Stimulated activated CD8-positive, alpha-beta memory T cell treated with anti-CD3 and anti-CD28 coated beads, Interleukin-15, amount 100 ng/mL, for 24 hours (primary cell): ENCODE measurements around the gene THG1L.
"Not testable (repeated sequence)": the region's sequence is repeated elsewhere in the genome, so short reads cannot be mapped to it uniquely, and the experiment has no call there.

Source experiments
- DNase-seq: peaks from one replicate; pipeline ENCODE4 v3.0.0-alpha.2; 2020; ENCODE audit warnings: low read depth

The THG1L gene

DNA sequence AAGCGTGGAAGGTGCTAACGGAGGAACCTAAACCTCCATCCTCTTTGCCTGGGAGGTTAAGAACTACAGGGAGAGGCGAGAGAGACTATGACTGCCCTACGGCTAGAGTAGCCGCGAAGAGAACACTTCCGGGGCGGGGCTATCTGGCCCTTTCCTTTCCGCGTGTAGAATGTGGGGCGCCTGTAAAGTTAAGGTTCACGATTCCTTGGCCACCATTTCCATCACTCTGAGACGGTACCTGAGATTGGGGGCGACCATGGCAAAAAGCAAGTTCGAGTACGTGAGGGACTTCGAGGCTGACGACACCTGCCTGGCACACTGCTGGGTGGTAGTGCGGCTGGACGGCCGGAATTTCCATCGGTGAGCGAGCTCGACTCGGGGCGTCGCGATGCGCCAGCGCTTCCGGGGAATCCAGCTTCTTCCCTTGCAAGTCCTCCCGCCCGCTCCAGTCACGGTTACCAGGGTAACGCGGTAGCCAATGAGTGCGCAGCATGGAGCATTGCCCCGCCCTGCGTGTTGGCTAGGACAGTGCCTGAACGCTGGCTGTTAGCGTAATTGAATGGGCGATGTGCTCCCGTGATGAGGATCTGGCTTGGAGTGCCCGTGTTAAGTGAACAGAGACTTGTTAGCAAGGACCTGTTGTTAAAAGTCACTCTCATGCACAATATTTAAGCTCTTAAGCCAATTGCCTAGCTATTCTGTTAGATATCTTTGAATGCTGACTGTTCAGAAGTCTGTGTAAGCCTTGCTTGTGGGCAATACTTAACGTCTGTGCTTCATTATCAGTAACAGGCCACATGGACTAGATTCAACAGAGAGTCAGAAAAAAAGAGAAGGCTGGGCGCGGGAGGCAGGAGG lies at the start of gene THG1L:
Gene THG1L, plus strand, starts transcription at position 149 of the 858 bp plus-strand sequence. Its CDS starts 21 bp downstream, at position 170.
- DNase-seq: peak; percentile 96

DNA sequence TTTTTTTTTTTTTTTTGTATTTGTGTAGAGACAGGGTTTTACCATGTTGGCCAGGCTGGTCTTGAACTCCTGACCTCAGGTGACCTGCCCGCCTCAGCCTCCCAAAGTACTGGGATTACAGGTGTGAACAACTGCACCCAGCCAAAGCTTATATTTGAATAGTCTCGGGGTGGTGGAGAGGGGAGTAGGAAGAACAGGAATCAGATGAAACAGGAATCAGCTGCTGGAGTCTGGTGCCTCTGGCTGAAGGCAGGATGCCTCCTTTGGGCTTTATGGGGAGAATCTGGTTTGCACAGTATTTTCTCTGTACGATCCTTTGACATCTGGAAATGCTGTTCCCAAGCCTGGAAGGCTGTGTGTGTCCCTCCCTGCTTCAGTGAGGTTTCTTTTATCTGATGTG lies 49.0 kb upstream of the THG1L start:
- DNase-seq: no peak

DNA sequence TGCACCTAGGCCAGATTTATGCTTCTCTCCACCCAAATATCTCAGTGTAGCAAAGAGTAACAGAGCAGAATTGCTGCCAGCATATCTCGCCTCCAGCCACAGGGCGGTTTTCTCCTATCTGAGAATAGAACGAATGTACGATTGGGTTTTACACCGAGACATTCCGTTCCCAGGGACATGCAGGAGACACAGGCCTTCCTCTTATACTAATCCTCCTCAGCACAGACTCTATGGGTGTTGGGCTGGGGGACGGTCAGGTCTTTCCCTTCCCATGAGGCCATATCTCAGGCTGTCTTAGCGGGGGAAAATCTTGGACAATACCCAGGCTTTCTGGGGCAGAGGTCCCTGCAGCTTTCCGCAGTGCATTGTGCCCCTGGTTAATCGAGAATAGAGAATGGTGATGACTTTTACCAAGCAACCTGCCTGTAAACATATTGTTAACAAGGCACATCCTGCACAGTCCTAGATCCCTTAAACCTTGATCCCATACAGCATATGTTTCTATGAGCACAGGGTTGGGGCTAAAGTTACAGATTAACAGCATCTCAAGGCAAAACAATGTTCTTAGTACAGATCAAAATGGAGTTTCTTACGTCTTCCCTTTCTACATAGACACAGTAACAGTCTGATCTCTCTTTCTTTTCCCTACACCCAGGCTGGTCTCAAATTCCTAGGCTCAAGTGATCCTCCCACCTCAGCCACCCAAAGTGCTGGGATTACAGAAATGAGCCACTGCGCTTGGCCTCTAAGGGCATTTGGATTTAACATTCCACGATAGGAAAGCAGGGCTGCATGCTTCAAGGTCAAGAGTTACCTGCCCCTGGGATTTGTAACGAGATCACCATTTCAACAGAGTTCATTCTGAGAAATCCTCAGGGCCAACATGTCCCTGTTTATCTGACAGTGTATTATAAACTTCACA lies 44.7 kb upstream of the THG1L start:
- DNase-seq: not testable (repeated sequence)

DNA sequence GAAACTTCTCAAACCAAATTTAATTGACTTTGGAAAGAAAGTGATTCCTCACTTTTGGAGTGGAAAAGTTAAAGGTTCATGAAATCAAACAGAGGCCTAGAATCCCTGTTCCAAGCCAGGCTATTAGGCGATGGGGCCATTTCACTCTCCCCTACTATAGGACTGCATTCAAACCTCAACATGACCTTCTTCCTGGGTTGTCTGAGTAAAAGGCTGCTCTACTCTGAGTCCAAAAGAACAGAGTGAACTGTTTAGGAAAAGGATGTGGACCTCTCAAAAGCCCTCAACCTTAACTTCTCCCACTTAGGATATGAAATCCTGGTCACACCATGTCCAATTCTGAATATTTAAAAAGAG lies 44.0 kb upstream of the THG1L start:
- DNase-seq: no peak

DNA sequence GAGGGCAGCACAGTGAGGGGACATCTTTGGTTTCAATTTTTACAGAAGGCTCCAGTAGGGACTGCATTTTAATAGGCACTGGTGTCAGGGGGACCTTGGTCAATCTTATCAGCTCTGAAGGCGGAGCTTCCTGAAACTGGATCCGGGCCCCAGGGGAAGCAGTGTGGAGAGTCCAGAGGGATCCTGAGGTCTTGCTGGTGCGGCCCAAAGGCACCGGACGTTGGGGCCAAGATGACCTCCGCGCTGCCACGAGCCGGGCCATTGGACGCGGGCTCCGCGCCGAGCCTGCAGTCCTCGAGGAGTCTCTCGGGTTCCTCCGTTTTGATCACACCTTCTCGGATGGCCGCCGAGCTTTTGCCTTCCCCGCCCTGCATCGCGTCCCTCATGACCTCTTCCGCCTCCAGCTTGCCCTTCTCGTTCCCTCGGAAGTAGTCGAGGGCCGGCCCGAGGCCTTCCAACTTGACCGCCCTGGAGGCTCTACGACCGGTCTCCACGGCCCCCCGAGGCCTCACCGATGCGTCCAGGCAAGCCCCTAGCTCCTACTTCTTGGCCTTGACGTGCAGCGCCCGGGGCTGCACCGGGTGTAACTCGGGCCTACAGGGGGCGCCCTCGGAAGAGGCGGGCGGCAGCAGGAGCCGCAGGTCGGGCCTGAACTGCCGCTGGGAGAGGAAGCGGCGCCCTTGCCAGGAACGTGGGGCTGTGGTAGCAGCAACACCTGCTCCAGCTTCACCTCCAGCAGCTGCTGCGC lies 41.1 kb upstream of the THG1L start:
- no peak for DNase-seq

DNA sequence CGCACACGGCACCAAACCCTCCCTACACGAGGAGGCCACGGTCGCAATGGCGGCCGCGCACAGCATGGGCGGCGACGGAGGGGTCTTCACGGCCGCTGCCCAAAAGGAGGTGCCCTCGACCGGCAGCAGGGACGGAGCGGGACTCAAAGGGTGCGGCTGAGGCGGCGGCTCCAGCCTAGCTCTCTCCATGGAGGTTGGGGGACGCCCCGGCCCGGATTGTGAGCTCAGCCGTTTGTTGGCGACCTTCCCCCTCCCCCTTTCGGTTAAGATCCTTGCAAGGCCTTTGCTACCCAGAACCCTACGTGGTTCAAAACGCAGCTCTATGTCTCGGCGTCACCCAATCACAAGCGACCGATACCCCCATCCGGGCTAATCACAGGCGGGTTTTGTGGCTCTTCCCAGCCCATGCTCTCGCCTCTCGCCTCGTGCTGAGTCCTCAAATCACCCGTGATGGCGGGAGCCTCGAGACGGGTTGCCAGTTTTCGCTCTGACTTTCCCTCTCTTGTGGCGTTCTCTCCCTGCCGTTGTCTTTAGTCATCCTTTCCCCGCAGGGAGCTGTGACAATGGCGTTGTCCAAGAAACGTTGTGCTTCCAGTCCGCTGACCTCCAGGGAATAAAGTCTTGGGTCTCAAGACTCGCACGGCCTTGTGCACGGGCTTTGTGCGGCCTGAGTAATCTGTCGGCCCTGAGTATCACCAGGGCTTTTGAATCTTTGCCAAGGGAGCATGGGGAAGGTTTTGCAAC lies 40.4 kb upstream of the THG1L start:
- no peak for DNase-seq

DNA sequence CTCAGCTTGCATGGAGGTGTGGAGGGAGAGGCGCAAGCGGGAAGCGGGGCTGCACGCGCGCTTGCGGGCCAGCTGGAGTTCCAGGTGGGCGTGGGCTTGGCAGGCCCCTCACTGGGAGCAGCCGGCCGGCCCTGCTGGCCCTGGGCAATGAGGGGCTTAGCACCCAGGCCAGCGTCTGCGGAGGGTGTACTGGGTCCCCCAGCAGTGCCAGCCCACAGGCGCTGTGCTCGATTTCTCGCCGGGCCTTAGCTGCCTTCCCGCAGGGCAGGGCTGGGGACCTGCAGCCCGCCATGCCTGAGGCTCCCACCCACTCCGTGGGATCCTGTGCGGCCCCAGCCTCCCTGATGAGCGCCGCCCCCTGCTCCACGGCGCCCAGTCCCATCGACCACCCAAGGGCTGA lies 37.4 kb upstream of the THG1L start:
- not testable (repeated sequence) for DNase-seq

DNA sequence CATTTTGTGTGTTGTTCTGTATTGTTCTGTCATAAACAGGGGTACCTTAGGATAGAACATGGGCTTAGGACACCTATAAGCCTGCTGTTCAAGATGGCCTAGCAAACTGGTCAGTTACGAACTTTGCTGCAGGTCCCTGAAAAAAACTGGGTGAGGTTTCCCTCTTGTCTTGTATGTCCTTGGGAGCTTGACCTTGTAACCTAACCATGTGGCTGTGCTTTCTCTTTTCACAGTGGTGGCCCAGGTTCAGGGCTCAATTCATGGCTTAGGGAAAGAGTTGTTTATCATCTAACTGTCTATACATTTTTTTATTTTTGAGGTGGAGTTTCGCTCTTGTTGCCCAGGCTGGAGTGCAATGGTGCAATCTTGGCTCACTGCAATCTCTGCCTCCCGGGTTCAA lies 35.1 kb upstream of the THG1L start:
- DNase-seq: not testable (repeated sequence)

DNA sequence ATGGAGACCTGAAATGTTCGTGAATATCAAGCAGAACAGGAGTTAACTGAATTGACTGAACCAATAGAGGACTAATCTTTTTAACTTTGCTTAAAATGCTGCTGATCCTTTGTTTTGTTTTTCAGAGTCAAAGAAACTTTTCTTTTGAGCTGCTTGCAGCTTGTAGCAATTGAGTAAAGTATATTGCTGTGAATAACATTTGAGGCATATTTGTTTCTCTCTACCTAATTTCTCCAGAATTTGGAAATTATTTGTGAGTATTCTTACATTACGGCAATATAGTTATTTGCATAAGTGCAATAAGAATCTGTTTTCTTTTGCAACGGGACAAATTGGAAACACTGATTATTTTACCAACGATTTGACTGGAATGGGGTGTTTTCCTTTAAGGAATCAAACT lies 32.5 kb upstream of the THG1L start:
- DNase-seq: not testable (repeated sequence)

DNA sequence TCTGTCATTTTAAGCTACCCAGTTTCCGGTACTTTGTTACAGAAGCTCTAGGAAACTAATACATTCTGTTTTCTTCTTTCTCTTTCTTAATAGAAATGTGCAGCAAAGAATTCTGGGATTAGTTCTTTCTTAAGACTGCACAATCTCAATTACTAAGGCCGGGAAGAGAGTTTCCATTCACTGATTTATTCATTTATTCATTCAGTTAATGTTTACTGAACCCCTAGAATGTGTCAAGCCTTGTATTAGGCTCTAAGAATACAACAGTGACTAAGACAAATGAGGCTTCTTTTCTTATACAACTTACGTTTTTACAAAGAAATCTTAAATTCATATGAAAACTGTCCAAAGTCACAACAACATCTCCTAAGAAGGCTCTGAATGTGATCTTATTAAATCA lies 27.5 kb upstream of the THG1L start:
- DNase-seq: no peak

DNA sequence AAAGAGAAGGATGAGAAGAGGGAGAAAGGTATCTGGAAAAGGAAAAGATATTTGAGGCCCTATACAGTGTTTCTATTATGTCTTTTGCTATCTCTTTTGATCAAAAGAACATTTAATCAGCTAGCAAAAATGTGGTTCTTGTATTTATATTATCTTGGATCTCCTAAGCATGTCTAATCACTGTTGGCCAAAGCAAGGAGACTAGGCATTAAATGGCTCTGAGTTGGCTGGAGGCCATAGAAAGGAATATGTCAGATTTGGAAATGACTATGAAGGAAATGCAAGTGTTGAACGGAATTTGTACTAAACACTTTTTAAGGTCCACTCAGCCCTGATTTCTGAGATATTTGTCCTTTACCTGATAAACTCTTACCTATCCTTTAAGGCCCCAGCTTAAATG lies 22.4 kb upstream of the THG1L start:
- no peak for DNase-seq

DNA sequence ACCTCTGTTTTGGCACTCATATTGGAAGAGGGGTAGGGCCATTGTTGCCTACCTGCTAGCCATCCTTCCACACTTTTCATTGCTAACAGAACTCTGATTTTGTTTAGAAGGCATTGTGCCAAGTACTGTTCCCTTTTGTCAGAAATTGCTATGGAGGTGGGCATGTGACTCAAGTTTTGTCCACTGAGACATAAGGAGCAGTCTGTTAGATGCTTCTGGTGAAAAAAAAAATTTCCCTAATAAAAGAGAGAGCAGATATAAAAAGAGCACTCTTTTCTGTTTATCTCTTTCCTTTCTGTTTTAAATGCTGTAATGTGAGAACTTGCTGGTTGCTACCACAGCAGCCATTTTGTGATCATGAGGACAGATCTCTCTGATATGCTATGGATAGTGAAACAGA lies 21.9 kb upstream of the THG1L start:
- DNase-seq: no peak

DNA sequence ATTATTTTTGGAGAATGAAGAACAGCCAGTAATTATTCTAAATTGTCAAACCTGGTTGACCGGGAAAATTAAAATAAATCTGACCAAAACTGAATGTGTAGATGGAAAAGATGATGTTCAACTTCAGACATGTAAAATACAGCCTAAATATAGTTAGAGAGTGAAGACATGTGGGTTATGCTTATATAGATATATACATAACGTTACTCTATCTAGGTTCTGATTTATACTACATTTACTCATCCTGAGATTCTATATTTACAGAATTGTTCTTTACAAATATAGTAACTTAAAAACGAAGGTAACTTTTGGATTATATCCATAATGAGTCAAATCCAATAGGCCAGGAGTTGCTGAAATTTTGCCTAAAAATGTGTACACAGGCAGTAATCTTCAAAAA lies 20.8 kb upstream of the THG1L start:
- DNase-seq: no peak

DNA sequence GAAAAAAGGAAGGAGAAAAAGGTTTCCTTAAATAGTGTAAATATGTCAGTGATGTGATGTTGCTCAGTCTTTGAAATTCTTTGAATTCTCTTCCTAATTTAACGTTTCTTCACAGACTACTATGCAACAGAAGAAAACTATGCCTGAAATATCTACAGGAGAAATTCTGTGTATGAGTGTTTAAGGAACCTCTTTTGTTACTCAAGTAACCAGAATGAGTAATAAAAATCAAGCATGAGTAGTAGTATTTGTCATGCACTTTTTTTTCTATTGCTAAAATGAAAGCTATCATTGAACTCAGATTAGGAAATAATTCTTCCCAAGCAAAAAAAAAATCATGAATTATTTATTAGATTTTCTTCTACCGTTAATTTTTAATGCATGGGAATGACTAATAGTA lies 20.3 kb upstream of the THG1L start:
- DNase-seq: no peak

DNA sequence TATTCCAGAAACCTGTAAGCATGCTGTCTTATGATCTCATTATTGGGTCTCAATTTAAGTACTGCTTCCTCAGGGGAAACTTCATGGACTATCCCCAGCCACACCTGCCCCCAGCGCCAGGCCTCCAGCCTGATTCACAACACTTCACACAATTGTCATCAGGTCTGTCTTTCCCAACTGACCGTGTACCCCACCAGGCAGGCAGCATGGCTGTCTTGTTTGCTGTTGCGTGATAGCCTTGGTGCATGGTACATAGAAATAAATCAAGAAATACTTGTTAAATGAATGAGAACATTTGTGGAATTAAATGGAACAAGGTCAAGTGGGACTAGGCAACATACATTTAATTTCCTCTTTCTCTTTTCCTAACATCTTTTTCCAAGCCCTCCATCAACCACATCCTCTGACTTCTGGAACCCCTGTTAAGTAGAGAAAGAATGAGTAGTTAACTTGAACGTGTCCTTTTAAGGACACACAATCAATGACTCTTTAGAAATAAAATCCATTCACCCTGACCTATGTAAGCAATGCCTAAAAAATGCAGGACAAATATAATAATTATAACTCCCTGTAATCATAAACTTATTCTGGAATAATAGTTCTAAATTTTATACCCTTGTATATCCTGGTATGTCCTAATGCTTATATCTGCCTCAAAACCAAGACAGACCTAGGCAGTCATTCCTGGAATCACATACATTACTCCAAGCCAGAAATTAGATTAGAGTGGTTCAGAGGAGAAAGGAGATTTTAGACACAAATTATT lies 17.2 kb upstream of the THG1L start:
- no peak for DNase-seq

DNA sequence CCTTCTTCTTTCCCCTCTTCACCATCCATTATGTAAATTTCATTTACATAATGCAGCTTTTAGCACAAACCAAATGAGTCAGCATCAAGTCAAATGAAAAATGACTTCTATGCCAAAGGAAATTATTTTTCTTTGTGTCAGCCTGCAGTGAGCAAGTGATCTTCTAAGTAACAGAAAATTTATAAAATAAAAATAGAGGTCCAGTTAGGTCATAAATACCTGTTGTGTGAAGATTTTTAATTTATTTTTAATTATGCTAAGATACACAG lies 16.7 kb upstream of the THG1L start:
- no peak for DNase-seq

DNA sequence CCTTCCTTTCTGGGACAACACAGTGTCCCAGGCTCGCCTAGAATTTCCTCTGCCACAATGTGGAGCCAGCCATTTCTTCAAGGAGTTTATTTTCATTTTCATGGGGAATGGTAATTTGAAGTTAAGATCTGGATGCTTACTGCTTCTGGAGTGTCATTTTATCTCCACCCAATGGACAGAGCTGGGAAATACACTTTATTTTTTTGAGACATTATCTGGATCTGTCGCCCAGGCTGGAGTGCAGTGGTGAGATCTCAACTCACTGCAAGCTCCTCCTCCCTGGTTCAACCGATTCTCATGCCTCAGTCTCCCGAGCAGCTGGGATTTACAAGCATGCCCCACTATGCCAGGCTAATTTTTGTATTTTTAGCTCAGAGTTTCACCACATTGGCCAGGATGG lies 12.7 kb upstream of the THG1L start:
- no peak for DNase-seq

DNA sequence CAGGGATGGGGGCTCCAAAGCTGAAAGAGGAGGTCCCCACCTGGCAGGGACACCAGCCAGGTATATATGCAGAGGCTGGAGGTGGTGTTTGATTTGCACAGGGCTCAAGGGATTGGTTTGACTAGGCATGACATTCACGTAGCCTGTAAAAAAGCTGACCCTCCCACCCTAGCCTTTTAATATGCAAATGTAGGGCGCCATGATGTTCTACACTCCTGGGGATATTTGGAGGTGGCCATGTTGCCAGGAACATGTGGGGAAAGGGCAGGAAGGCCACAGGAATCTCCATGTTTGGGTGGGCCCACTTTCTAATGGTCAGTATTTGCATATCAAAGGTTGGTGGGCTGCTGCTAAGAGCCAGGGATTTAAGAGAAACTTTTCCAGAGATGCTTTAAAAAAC lies 12.0 kb upstream of the THG1L start:
- no peak for DNase-seq

DNA sequence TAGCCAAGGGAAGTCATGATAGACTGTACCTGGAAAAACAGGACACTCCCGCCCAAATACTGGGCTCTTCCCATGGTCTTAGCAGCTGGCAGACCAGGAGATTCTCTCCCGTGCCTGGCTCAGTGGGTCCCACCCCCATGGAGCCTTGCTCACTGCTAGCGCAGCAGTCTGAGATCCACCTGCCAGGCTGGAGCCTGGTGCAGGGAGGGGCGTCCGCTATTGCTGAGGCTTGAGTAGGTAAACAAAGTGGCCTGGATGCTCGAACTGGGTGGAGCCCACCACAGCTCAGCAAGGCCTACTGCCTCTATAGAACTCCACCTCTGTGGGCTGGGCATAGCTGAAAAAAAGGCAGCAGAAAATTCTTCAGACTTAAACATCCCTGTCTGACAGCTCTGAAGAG lies 10.1 kb upstream of the THG1L start:
- no peak for DNase-seq

DNA sequence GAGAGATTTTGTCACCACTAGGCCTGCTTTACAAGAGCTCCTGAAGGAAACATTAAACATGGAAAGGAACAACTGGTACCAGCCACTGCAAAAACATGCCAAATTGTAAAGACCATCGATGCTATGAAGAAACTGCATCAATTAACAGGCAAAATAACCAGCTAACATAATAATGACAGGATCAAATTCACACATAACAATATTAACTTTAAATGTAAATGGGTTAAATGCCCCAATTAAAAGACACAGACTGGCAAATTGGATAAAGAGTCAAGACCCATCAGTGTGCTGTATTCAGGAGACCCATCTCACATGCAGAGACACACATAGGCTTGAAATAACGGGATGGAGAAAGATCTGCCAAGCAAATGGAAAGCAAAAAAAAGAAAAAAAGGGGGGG lies 8.3 kb upstream of the THG1L start:
- not testable (repeated sequence) for DNase-seq

DNA sequence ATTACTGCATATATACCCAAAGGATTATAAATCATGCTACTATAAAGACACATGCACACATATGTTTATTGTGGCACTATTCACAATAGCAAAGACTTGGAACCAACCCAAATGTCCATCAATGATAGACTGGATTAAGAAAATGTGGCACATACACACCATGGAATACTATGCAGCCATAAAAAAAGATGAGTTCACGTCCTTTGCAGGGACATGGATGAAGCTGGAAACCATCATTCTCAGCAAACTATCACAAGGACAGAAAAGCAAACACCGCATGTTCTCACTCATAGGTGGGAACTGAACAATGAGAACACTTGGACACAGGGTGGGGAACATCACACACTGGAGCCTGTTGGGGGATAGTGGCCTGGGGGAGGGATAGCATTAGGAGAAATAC lies 4.6 kb upstream of the THG1L start:
- not testable (repeated sequence) for DNase-seq
